ENCODE data around the gene HCN4. TPM values are rescaled to one million over a fixed set of nuclear protein-coding genes. Genes with fewer than 3 reads are reported as not detected.

HCN4 gene
- total RNA-seq, 1 donor from 2014 or later, result not detected

DNA sequence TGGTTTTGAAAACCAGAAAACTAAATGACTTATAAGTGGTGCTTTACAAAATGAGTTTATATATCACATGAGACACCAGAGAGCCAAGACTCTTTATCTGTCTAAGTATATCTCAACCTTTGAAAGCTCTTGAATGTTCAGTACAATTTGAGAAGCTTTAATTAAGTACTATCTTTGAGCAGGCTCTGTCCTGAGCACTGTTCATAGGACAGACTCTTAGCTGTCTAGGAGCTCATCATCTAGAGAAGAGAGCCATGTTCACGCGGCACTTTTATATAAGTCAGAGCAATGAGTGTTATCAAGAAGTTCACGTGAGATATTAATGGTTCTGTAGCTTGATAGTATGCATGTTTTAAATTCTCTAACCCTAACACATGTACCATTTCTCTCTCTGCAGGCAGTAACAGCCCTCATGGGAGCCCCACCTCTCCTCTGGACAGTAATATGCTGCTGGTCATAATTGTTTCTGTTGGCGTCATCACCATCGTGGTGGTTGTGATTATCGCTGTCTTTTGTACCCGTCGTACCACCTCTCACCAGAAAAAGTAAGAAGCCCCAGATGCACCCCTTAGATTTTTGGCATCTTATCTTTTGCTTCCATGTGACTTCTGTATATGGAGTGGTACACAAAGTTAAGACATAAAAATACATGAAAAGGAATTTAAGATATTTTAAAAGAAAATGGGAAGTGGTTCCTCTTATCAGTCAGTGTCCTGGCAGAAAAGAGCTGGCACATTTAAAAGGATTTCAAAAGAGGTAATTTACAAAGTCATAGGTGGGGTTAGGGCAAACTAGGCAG, 86.0 kb downstream of the HCN4 start:
- H3K9me3 ChIP-seq, result no peaks in the 10 kb centered on the region
- TF ChIP-seq CTCF (IDR thresholded peaks at IDR 0.05), result no peak
- H3K4me1 ChIP-seq, result peaks cover 0 to 15% of the 10 kb centered on the region in 2 donors
- H3K27me3 ChIP-seq, result no peaks in the 10 kb centered on the region
- peak overlapping the region in 1 of 2 donors; percentile 34 for H3K27ac ChIP-seq
- no peak overlapping the region for H3K4me3 ChIP-seq
- H3K36me3 ChIP-seq, result peaks cover 26 to 44% of the 10 kb centered on the region in 2 donors
- DNase-seq (ENCODE audit: low spot score in 2 of 2), result no peak
- intact Hi-C loops (cut with DNase I), result no loop called here

DNA sequence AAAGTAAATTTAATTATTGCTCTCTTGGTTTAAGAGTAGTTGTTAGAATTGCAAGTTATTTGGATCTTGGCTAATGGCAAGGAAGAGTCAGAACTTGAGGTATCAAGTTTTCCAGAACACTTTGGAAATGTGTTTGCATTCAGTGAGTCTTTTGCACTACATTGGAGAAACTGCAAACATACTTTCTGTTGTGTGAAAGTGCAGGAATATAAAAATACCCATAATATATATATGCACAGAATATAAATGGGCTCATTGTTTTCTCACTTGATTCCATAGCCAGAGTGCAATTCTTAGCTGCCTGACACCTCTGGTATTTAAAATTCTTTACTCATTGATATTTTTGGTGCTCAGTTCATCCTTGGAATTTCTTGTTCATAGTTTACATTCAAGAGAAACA, 92.9 kb downstream of the HCN4 start:
- intact Hi-C loops (cut with DNase I), result no loop called here
- TF ChIP-seq CTCF (IDR thresholded peaks at IDR 0.05), result no peak

GRCh38 chr15:73273181-73274002, 95.4 kb downstream of the HCN4 start:
- Histone ChIP-seq H3K36me3 (peaks cover 17 to 20% of the 10 kb centered on the region in 2 donors), H3K4me3 (no peak overlapping the region), H3K27ac (no peak overlapping the region), H3K9me3 (no peaks in the 10 kb centered on the region), H3K27me3 (no peaks in the 10 kb centered on the region), H3K4me1 (peaks cover 0 to 3% of the 10 kb centered on the region in 2 donors)
- DNase-seq (ENCODE audit: low spot score in 2 of 2), result peak in 1 of 2 donors; percentile 71
- TF ChIP-seq CTCF (IDR thresholded peaks at IDR 0.05), result peak; percentile 45 to 80 (median 72)
- intact Hi-C loops (cut with DNase I), result loop anchor here (5.0 kb wide), 2 partner anchors 491 to 551 kb away; partner anchors contain the start of gene ADPGK

More for the DNA sequence above, 92.9 kb downstream of the HCN4 start:
- Histone ChIP-seq H3K27ac (no peak overlapping the region), H3K27me3 (no peaks in the 10 kb centered on the region), H3K4me1 (peaks cover 0 to 3% of the 10 kb centered on the region in 2 donors), H3K4me3 (no peak overlapping the region), H3K36me3 (peaks cover 13 to 20% of the 10 kb centered on the region in 2 donors), H3K9me3 (no peaks in the 10 kb centered on the region)
- DNase-seq (ENCODE audit: low spot score in 2 of 2), result no peak

DNA sequence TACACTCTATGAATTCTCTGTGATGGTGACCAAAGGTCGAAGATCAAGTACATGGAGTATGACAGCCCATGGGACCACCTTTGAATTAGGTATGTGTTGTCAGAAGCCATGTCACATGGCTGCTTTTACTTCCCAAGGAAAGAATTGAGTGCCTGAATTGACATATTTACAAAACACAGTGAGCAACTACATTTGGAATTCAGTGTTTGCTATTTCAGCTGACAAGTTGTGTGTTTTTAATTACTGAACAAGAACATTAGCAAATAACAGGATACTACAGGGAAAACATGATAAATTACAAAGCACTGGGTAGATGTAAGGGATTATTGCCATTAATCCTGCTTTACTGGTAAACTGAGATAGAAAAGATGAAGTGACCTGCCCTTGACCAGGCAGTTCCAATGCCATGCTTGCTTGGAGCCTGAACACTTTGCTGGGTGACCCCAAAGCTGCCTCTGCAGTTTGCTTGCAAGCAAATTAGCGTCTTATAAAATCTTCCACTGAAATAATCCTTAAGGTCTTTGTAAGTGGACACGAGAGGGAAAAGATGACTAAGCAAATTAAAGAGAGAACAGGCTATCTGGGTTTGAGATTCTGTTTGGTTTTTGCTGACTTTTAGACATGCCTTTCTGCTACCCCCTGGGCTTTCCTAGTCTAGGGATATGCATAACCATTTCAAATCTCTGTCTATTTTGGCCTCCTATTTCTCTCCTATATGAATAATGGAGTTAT, 98.2 kb downstream of the HCN4 start:
- Histone ChIP-seq H3K4me1 (peaks cover 0 to 3% of the 10 kb centered on the region in 2 donors), H3K27ac (no peak overlapping the region), H3K9me3 (no peaks in the 10 kb centered on the region), H3K4me3 (no peak overlapping the region), H3K36me3 (peaks cover 10 to 30% of the 10 kb centered on the region in 2 donors), H3K27me3 (no peaks in the 10 kb centered on the region)
- TF ChIP-seq CTCF (IDR thresholded peaks at IDR 0.05), result no peak
- no peak for DNase-seq (ENCODE audit: low spot score in 2 of 2)
- intact Hi-C loops (cut with DNase I), result loop anchor here (5.0 kb wide), 2 partner anchors 488 to 548 kb away; partner anchors contain the start of gene ADPGK

Other genes with a start within 250 kb of the HCN4 start
- not detected for gene REC114, start 74.2 kb upstream of the HCN4 start, total RNA-seq